Central memory CD4-positive, alpha-beta T cell (primary cell): ENCODE data around the gene CLDN20.

Source experiments
- DNase-seq: peaks from one replicate; pipeline ENCODE4 v3.0.0; 2022

CLDN20 gene

DNA sequence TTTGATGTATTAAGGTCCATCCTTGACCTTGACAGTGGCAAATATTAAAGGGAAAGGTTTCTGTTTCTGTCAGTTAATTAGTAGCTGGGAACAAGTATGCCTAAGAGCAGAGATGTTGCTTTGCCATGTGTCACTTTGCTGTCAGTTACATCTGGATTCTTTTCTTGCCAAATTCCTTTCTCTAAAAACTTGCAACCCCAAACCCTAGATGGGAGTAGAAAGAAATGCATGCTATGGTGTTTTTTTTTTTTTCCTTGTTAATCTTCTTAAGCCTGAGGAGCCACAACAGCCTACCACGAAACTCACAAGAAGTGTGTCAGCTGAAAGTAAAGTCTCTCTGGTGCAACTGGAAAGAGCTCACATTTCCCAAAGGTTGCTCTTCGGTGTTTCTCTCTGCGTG lies 18.0 kb upstream of the CLDN20 start:
- DNase-seq: no peak

DNA sequence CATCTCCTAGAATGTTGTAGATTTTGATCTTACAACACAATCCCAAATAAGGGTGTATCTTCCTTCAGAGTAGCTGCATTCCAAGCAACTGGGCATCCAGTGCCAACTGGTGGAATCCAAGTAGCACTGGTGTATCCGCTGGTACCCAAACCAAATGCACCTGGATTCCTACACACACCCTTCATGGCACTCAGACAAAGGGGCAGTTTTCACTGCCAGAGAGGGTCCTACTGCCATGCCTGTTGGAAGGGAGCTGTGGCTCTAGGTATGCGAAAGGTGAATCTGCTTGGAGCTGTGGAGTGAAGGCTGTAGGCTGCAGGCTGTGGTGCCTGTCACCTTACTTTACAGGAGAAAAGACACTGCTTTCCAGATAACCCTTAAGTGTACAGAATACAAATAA lies 17.0 kb upstream of the CLDN20 start:
- no peak for DNase-seq

DNA sequence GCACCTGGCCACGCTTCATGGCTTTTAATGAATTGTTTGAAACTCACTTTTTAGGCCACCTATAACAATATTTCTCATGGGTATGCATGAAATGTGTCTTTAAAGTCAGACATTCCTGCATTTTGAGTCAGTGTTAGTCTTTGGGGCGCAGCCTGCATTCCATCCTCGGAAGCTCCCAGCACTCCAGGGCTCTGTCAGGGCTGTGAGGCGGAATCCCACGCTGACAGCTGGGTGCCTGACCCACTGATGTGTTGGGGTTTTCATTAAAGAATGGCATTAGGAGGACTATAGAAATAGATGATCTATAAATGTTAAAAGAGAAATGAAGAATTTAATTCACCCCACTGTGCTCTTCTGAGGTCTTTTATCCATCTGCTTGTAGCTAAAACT lies 16.2 kb upstream of the CLDN20 start:
- no peak for DNase-seq

DNA sequence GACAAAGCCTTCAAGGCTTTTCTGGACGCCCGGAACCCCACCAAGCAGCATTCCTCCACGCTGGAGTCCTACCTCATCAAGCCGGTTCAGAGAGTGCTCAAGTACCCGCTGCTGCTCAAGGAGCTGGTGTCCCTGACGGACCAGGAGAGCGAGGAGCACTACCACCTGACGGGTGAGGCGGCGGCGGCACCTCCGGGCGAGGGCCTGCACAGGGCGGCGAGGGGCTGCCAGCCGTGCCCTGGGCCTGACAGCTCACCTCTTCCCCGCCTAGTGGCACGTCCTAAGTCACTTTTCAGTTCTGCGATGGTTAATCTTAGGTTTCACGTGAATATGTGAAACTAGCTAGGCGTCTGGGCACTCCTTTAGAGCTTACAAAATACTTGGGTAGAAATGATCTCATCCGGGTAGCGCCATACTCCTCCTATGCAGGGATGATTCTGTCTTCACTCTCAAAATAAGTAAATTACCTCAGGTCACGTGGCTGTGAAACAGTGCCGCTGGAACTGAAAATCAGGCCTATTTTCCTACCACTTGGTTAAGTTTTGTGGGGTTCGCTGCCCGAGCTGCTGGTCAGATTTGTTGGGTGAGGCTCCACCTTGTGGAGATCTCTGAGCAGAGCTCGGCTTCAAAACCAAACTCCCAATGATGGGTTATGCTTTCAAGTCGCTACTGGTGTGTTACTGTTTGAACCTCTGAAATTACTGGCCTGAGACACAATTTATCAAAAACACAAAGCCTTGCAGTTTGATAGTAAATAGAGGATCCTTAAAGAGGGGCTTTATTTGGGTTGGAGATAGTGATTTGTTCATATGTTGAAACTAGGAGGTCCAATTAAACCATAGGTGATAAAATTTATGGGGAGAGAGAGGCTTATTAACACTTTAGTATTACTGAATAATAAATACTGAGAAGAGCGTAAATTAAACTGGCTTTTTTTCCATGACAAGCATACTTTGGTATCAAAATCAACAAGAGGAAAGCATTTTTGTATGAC lies 15.5 kb upstream of the CLDN20 start:
- no peak for DNase-seq

DNA sequence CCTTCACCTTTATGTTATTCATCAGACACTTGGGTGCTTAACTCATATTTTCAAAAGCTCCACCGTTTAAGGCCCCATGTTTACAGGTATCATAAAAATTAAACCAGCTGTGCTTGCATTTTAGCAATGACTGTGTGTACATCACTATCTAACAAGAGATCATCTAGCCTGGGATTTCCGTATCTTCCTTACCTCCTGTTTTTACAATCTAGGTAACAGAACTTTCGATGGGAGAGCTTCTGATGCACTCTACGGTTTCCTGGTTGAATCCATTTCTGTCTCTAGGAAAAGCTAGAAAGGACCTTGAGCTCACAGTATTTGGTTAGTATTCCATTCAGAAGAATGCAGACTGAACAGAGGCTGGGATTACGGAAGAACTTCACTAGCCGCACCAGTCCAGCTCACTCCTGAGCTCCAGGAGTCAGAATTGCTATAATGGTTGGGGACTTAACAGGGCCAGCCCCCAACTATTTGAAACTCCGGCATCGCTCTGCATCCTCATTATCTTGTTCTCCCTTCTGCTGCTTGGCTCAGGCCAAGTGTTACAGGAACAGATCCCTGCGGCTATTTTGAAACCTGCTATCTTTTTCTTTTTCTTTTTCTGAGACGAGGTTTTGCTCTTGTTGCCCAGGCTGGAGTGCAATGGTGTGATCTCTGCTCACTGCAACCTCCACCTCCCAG lies 13.0 kb upstream of the CLDN20 start:
- DNase-seq: no peak

DNA sequence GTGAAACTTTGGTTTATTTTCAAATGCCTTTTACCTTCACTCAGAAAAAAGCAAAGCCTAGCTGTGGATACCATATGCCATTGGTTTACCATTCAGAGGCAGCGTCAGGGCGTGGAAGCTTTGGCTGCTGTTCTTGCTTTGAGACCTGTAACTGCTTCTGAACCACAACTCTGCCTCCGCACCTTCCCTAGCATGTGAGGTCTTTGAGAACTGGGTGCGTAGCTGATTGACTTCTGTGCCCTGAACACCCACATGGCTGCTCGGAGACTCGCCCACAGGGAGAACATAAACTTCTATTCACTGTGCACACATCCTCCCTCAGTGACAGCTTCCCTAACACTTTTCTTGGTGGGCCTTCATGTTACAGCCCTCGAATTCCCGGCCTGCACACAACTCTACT lies 11.2 kb upstream of the CLDN20 start:
- DNase-seq: no peak

DNA sequence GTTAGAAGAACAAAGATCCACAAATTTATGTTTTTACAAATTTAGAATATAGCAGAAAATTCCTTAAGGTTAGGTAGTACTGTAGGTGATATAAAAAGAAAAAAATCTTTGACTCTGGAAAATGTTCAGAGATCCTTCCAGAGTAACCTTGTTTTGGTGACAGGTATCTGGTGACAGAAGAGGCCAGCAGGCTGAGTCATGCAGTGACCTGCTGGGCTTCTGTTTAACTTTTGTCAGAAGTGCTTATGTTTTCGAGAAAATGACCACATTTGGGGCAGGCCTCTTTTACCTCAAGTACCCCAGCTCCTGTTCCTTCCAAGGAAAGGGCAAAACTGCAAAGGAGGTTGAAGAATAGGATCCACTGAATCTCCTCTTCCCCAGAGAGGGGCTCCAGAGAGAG lies 10.5 kb upstream of the CLDN20 start:
- no peak for DNase-seq

DNA sequence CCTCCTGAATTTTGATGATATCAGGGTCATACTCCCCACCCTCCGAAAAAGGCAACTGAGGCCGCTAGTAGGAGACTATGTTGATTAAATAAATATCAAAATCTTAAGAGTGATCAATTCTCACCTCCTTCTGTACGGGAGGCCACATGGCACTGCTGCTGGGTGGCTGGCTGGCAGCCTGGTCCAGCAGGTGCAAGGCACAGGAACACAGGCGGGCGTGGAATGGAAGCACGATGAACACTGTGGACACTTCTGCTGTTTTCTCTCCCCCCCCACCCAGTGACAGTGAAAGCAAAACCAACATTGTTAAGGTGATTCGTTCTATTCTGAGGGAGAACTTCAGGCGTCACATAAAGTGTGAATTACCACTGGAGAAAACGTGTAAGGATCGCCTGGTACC lies 9.7 kb upstream of the CLDN20 start:
- DNase-seq: no peak

DNA sequence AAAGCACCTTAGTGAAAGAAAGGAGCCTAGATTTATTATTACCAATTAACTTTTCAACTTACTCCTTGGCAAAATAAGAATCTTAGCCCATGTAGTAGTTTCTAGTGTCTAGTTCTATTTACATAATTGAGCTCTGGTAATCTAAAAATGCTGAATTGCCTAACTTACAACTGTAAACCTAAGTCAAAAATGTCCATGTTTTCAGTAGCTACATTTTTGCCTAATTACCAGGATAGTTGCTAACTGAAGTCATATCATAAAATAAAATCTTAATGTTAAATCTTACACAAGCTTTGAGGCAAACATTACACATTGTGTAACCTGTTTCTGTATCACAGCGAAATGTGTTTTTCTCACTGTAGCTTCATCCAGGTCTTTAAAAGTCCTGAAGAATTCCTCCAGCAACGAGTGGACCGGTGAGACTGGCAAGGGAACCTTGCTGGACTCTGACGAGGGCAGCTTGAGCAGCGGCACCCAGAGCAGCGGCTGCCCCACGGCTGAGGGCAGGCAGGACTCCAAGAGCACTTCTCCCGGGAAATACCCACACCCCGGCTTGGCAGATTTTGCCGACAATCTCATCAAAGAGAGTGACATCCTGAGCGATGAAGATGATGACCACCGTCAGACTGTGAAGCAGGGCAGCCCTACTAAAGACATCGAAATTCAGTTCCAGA lies 7.6 kb upstream of the CLDN20 start:
- DNase-seq: no peak

DNA sequence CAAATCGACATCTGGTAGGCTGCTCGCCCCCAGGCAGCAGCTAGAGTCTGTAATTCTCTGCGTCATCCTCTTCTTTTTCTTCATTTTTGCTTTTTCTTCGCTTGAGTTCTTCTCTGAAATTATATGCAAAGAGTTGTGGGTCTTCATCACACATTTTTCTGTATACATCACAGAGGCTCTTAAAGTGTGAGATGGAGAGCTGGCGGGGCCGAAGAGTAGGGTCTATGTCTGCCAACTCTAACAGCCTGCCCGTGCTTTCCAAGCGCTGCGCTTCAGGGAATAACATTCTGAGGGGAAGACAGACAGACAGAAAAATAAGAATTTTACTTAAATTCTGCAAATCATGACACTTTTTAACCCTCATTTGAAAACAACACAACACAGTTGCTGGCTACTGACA lies 6.0 kb upstream of the CLDN20 start:
- no peak for DNase-seq

DNA sequence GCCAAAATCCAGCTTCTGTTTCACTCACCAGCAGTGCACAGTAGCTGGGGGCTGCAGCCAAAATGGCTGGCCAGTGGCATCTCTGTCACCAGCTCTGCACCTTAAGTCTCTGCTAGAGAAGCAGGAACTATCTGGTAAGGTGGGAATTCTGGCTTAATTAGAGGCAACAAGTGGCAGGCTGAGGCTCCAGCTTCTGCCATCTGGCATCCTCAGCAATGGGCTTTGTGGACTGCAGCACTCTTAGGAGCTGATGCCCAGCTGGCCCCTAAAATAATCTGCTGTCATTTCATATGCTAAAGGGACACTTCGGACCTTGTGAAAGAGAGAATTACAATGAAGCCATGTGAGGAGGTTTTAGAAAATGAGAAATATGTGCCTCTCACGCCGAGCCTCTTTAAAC lies 4.6 kb upstream of the CLDN20 start:
- DNase-seq: no peak

DNA sequence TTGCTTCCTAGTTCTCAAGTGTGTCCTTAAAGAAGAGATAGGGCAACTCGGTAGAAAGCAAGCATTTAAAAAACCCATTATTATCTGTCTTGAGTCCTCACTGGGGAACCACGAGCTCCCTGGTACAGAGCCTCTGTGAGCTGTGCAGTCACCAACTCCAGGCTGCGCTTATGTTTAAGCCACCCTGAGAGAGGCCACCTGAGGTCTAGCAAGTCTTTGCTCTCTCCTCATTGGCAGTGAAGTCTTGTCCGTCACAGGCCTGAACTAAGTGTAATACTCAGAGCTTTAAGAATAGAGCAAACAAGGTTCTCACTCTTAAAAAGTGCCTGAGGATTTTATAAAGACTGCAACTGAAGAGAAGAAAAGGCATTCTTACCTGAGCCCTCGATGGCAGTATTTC lies 3.9 kb upstream of the CLDN20 start:
- DNase-seq: no peak

DNA sequence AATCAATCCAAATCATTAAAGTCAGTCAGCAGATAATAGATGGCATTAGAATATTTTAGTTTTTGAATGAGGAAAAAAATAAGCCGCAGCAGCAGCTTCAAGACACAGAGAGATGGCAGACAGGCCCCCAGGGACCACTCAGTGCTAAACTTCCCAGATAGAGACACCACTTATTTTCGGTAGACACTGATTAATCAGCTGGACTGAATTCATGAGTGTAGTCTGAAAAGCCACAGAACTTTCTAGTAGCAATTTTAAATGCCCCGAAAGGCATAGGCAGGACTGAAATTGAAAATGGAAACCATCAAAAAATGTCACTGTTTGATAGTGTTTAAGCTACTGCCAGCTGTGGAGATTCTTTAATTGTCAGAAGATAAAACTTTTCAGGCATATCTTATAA lies 3.1 kb upstream of the CLDN20 start:
- DNase-seq: no peak

DNA sequence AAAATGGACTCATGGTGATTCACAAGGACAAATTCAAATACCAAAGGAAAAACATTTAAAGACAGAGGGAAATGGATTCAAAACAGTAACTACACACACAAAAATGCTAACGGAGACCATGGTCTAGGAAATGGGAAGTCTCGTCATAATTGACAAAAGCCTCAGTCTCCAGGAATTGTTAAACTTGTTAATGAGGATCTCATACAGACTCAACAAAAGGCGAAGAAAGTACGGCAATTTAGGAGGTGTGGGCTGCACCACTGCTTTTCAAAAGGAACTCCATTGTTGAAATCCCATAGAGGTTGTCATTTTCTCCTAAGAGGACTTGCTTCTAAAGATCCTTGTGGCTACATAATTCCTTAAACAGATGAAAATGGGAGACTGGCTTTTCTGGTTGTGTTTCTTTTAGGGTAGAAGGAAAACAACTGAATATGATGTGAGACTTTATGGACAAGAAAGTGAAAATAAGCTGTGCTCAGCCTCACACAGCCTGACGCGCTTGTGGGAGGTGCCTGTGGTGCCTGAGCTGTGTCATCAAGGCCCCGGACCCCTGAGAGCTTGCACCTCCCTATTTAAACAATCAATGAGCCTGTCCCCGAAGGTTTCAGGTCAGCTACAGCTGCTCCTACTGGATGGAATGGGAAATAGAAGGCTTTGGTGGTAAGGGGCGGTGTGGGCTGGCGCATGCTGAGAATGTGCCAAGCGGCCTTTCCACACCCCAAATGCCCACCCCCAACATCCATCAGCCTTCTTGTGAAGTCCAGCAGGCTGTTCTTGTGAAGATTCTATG lies 2.5 kb upstream of the CLDN20 start:
- no peak for DNase-seq

DNA sequence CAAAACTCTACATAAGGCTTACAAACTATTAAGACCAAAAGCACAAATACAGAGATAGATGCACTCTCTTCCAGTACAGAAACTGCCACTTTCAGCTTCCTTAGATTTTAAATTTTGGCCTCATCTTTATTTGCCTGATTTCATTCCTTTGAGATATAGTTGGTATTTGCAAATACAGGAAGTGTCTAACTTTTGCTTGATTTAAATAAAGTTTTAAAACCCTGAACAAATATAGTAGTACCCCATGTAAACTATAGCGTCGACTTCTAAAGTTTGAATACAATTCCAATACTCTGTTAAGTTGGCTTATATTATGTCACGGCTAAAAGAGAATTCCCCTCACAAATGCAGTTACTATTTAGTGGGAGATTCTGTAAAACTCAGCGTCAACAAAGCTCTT lies 1.2 kb upstream of the CLDN20 start:
- DNase-seq: no peak

DNA sequence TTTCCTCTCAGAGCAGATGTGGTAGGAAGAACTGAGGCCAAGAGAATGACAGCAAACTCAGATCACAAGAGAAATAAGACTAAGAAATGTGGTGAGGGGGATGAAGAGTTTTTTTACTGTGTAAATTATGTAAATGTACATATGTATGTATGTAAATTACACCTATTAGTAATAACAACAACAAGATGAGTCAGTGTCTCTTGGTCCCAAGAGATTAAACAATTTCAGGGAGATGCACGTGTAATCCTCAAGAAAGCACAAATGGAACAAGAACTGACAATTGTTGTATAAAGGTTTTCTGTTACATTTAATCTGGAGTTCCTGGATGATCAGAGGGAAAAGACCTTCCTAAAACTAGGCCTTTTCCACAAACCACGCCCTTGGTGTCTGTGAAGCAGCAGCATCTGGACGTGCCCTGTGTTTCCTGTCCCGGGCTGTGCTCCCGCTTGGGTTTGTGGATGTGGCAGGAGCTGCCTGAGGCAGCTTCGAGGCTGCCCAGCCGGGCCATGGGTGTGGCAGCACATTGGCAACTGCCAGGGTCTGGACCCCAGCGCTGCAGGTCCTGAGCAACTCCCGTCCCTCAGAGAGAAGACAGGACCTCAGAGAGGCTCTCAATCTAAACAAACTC lies 994 bp downstream of the CLDN20 start:
- no peak for DNase-seq

DNA sequence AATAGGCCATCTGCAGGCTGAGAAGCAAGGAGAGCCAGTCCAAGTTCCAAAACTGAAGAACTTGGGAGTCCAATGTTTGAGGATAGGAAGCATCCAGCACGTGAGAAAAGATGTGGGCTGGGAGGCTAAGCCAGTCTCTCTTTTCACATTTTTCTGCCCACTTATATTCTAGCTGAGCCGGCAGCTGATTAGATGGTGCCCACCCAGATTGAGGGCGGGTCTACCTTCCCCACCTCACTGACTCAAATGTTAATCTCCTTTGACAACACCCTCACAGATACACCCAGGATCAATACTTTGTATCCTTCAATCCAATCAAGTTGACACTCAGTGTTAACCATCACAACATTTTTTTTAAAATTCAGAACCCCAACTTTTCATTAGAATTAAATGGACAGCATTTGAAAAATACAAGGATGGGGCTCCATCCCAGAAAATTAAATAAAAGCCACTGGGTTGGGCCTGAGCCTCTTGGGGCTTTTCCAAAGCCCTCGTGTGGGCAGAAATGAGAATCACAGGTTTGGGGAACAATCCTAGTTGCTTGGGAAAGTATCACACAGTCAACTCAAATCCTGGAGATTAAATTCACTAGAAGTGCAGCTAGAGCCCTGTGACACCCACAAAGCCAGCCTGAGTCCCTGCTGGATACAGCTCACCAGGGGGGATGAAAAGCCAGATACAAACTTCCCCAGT lies 2.2 kb downstream of the CLDN20 start:
- no peak for DNase-seq

DNA sequence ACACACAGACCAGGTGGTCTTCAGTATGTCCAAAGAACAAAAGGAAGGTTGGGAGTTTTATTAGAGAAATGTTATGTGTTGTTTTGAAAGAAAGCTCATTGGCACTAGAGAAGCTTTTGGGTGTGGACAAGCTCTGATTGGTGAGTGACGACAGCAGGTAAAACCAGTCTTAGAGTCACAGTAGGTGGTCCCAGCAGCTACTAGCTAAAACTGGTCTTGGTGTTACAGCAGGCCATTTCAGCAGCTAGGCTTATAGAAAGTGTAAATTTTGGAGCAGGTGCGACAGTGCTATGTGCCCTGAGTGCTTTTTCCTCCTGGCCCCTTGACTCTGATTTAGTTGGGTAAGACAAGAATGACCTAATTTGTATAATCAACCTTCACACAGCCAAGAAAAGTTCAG lies 3.6 kb downstream of the CLDN20 start:
- DNase-seq: no peak

DNA sequence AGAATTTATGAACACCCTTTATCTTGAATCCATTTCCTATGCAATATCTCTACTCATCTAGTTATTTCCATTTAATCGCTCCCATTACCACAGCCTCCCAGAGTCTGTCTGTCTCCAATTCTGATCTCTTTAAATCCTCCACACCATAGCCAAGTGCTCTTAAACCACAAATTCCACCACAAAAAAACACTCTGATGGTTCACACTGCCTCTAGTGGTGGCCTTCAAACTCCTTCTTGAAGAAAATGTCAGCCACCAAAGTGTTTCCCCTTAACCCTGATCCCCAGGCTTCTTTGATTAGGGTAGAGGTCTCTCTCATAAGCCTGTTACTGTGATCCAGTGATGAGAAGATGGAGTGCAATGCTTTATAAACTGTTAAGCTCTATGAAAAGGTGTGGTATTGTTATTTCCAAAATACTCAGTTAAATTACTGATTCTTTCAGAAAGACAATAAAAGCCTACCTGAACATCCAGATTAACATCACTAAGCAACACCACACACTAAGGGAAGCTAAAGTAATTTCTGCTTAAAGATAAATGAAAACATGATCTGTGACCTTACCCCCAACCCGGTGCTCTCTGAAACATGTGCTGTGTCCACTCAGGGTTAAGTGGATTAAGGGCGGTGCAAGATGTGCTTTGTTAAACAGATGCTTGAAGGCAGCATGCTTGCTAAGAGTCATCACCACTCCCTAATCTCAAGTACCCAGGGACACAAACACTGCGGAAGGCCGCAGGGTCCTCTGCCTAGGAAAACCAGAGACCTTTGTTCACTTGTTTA lies 4.5 kb downstream of the CLDN20 start:
- peak; percentile 4 for DNase-seq

DNA sequence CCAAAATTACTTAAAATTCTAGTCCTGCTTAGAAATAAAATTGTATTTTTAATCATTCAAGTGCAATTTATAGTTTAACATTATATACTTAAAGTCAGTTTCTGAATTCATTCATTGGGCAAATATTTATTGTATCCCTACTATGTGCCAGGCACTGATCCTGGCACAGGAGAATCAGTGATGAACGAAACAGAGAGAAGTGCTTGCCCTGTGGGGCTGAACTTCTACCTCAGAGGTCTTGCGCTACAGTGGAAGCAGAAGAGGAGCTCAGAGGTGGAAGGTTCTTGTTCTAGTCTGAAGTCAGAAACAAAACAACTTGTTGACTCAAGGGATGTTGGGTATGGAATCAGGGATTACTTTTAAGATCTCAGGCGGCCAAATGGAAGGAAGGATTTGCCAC lies 6.0 kb downstream of the CLDN20 start:
- DNase-seq: no peak

DNA sequence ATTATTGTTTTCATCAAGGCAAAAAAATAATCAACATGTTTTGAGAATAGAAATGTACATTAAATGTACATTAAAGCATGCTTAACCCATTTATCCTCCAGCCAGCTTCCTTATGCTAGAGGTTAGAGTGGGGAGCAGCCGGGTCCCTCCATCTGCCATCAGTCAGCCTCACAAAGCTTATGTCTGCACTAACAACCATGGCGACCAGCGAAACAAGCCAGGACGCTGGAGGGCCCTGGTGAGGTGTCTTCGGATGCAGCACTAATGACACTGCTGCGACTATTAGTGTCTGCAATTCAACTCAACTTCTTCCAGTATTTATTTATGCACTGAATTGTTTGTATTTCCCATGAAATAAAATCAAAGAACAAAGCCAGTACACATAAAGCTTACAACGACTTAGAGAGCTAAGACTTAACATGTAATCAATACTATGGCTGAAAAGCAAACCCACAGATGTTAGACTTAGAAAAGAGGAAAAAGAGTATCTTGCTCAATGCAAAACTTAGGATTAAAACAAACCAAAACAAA lies 6.8 kb downstream of the CLDN20 start:
- DNase-seq: no peak
